Endothelial cell (in vitro differentiated cells): ENCODE data around the gene KSR1. TPM values are rescaled to one million over a fixed set of nuclear protein-coding genes. Genes with fewer than 3 reads are reported as not detected.
A peak's percentile ranks its signal among the peaks of the same experiment; 100 is the strongest.

Experiments
- DNase-seq: peaks from one replicate; pipeline ENCODE4 v3.0.0; 2021; ENCODE audit warnings: low spot score
- H3K27ac Mint-ChIP-seq: one replicate; pipeline ENCODE4 v1.8.0; 2021; ENCODE audit warnings: mixed read lengths, inconsistent platforms; ENCODE audit not compliant: unreplicated experiment
- H3K27me3 Mint-ChIP-seq: one replicate; pipeline ENCODE4 v1.8.0; 2021; ENCODE audit warnings: mild to moderate bottlenecking, moderate library complexity, mixed read lengths, inconsistent platforms; ENCODE audit not compliant: unreplicated experiment
- H3K36me3 Mint-ChIP-seq: one replicate; pipeline ENCODE4 v1.8.0; 2021; ENCODE audit warnings: mild to moderate bottlenecking, low read depth, mixed read lengths, inconsistent platforms; ENCODE audit not compliant: unreplicated experiment
- H3K4me1 Mint-ChIP-seq: one replicate; pipeline ENCODE4 v1.8.0; 2021; ENCODE audit warnings: mild to moderate bottlenecking, mixed read lengths, inconsistent platforms; ENCODE audit not compliant: unreplicated experiment
- H3K4me3 Mint-ChIP-seq: one replicate; pipeline ENCODE4 v1.8.0; 2021; ENCODE audit warnings: mild to moderate bottlenecking, mixed read lengths, inconsistent platforms; ENCODE audit not compliant: unreplicated experiment
- H3K9me3 Mint-ChIP-seq: one replicate; pipeline ENCODE4 v1.8.0; 2021; ENCODE audit warnings: mixed read lengths, inconsistent platforms; ENCODE audit not compliant: unreplicated experiment
- total RNA-seq: library from RNA; stranded (reverse); fragmentation: NEBNext Ultra II Directional; extraction: Animal tissue kit (Norgen Biotek cat#: 25700); gene quantifications from one replicate; pipeline ENCODE4 v1.2.1, GENCODE V29; 2021; ENCODE audit not compliant: unreplicated experiment
- TF ChIP-seq, protein P1 (sequence below): fragments of 200-600 bp; sonication (generic); IDR thresholded peaks from one replicate; pipeline ENCODE4 v1.5.0; 2021; ENCODE audit warnings: antibody characterized with exemption; ENCODE audit not compliant: unreplicated experiment

KSR1 gene
- total RNA-seq, 1 donor from 2014 or later, result 65.2 TPM

DNA sequence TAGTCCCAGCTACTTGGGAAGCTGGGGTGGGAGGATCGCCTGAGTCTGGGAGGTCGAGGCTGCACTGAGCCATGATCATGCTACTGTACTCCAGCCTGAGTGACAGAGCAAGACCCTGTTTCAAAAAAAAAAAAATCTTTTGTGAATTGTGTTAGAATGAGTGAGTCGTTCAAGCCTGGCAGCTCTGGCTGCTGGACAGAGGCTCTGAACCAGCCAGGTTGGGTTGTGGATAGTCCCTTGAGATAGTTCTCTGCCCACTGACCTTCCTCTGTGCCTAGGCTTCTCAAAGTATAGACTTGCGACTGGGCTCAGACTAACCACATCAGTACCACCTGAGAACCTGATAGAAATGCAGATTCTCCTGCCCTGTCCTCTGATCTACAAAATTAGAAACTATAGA is 2.2 kb upstream of the KSR1 start:
- H3K36me3 Mint-ChIP-seq, result no peaks in the 10 kb centered on the region
- peaks cover 12% of the 10 kb centered on the region for H3K4me1 Mint-ChIP-seq
- H3K9me3 Mint-ChIP-seq, result no peaks in the 10 kb centered on the region
- H3K4me3 Mint-ChIP-seq, result peak overlapping the region; percentile 56
- TF ChIP-seq, protein P1, sequence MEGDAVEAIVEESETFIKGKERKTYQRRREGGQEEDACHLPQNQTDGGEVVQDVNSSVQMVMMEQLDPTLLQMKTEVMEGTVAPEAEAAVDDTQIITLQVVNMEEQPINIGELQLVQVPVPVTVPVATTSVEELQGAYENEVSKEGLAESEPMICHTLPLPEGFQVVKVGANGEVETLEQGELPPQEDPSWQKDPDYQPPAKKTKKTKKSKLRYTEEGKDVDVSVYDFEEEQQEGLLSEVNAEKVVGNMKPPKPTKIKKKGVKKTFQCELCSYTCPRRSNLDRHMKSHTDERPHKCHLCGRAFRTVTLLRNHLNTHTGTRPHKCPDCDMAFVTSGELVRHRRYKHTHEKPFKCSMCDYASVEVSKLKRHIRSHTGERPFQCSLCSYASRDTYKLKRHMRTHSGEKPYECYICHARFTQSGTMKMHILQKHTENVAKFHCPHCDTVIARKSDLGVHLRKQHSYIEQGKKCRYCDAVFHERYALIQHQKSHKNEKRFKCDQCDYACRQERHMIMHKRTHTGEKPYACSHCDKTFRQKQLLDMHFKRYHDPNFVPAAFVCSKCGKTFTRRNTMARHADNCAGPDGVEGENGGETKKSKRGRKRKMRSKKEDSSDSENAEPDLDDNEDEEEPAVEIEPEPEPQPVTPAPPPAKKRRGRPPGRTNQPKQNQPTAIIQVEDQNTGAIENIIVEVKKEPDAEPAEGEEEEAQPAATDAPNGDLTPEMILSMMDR, result no peak
- peaks cover 8% of the 10 kb centered on the region for H3K27me3 Mint-ChIP-seq
- H3K27ac Mint-ChIP-seq, result no peak overlapping the region
- DNase-seq, result no peak

- Mint-ChIP-seq H3K9me3 (no peaks in the 10 kb centered on the region), H3K27ac (no peak overlapping the region), H3K36me3 (no peaks in the 10 kb centered on the region), H3K27me3 (peaks cover 6% of the 10 kb centered on the region), H3K4me3 (peak overlapping the region; percentile 70), H3K4me1 (peaks cover 22% of the 10 kb centered on the region)
- no peak for DNase-seq
- TF ChIP-seq, protein P1, result no peak
Measured at GRCh38 chr17:27455236-27455913, 873 bp upstream of the KSR1 start.

GRCh38 chr17:27456681-27457359 is 572 bp downstream of the KSR1 start:
- H3K9me3 Mint-ChIP-seq, result no peaks in the 10 kb centered on the region
- H3K27ac Mint-ChIP-seq, result peak overlapping the region; percentile 80
- H3K4me1 Mint-ChIP-seq, result peaks cover 28% of the 10 kb centered on the region
- TF ChIP-seq, protein P1, result no peak
- H3K4me3 Mint-ChIP-seq, result peak overlapping the region; percentile 97
- H3K36me3 Mint-ChIP-seq, result no peaks in the 10 kb centered on the region
- DNase-seq, result peak; percentile 40
- H3K27me3 Mint-ChIP-seq, result peaks cover 3% of the 10 kb centered on the region

DNA sequence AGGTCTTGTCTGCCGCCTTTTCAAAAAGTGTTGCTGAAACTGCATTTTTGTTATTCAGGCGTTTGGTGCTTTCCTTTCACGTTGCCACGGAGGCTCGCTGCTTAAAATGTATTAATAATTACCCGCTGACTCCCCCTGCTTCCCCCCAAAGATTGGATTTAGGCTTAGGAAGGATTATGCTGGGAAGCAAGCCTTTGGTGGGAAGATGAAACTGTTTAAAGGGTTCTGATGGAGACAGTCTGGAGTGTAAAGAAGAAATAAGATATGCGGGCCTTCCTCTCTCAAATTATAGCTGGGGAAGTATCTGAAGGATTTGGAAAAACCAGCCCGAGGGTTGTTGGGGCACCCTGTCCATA is 1.1 kb downstream of the KSR1 start:
- peak overlapping the region; percentile 97 for H3K4me3 Mint-ChIP-seq
- peaks cover 3% of the 10 kb centered on the region for H3K27me3 Mint-ChIP-seq
- peaks cover 31% of the 10 kb centered on the region for H3K4me1 Mint-ChIP-seq
- H3K9me3 Mint-ChIP-seq, result no peaks in the 10 kb centered on the region
- H3K27ac Mint-ChIP-seq, result peak overlapping the region; percentile 80
- no peaks in the 10 kb centered on the region for H3K36me3 Mint-ChIP-seq
- DNase-seq, result no peak
- TF ChIP-seq, protein P1, result no peak
